Gastroesophageal sphincter (tissue), 4 donors: Measurements from ENCODE around the gene FRMD5. TPM values are rescaled to one million over a fixed set of nuclear protein-coding genes. Genes with fewer than 3 reads are reported as not detected.
"Not testable (repeated sequence)": the region's sequence is repeated elsewhere in the genome, so short reads cannot be mapped to it uniquely, and the experiment has no call there.

Experiments used
- ATAC-seq: fragments of 150-250 bp; one replicate; pipeline ENCODE4 v1.9.1; 2016; ENCODE audit warnings: mild to moderate bottlenecking, moderate library complexity
- H3K27ac ChIP-seq, 4 donors: fragments of 200-600 bp; sonication (generic) in 3 of 4; 1 replicate in 3 of 4; 2 replicates in 1 of 4; pipeline ENCODE4 v1.5.1; 2016 to 2019
- H3K27me3 ChIP-seq: fragments of 200-600 bp; sonication (generic); one replicate; pipeline ENCODE4 v1.5.1; 2019
- H3K36me3 ChIP-seq, 2 donors: fragments of 200-600 bp; sonication (generic); one replicate each; pipeline ENCODE4 v1.5.1; 2019; ENCODE audit warnings: control low read depth in 1 of 2
- H3K4me1 ChIP-seq, 3 donors: fragments of 200-600 bp; sonication (generic); 1 replicate in 2 of 3; 2 replicates in 1 of 3; pipeline ENCODE4 v1.5.1; 2016 to 2019; ENCODE audit warnings: control low read depth in 2 of 3
- H3K4me3 ChIP-seq, 2 donors: fragments of 200-600 bp; sonication (generic); one replicate each; pipeline ENCODE4 v1.5.1; 2019; ENCODE audit warnings: mild to moderate bottlenecking in 1 of 2, moderate library complexity in 1 of 2
- H3K9me3 ChIP-seq, 3 donors: fragments of 200-600 bp; sonication (generic); one replicate each; pipeline ENCODE4 v1.5.1; 2017 to 2019; ENCODE audit warnings: control low read depth in 2 of 3
- EP300 ChIP-seq: sonication (generic); formaldehyde crosslinking; IDR thresholded peaks from one replicate; pipeline ENCODE4 v1.6.1; 2017; ENCODE audit warnings: antibody characterized with exemption, mild to moderate bottlenecking
- POLR2A ChIP-seq, 2 donors: fragments of 450-650 bp; IDR thresholded peaks; one replicate each; pipeline ENCODE4 v1.6.1; 2017; ENCODE audit warnings: antibody characterized with exemption in 2 of 2, mild to moderate bottlenecking in 2 of 2, moderate library complexity in 1 of 2
- POLR2AphosphoS5 ChIP-seq: sonication (generic); formaldehyde crosslinking; IDR thresholded peaks from one replicate; pipeline ENCODE4 v1.6.1; 2017; ENCODE audit warnings: antibody characterized with exemption
- WGBS, 2 donors: methylation state at CpG; one replicate each; pipeline ENCODE4 v1.1.5; 2018; ENCODE audit warnings: low coverage in 1 of 2; 5-methylcytosine and 5-hydroxymethylcytosine counted together
- total RNA-seq, 4 donors: library from RNA; depleted of rRNA; stranded (reverse); fragments of >200 nt; gene quantifications; one replicate each; pipeline ENCODE4 v1.1.0, GENCODE V29; 2016
- TF ChIP-seq, protein P1 (sequence below), 4 experiments: fragments of 200-600 bp in 2 of 4; fragments of 450-650 bp in 2 of 4; sonication (generic) in 1 of 4; IDR thresholded peaks; one replicate each; pipeline ENCODE4 v1.5.1; 2017 to 2019; ENCODE audit warnings: antibody characterized with exemption in 4 of 4, mild to moderate bottlenecking in 2 of 4, moderate library complexity in 2 of 4

FRMD5 gene
- total RNA-seq, 4 donors from 2014 or later, result 0.47 to 1.2 (median 0.90) TPM

DNA sequence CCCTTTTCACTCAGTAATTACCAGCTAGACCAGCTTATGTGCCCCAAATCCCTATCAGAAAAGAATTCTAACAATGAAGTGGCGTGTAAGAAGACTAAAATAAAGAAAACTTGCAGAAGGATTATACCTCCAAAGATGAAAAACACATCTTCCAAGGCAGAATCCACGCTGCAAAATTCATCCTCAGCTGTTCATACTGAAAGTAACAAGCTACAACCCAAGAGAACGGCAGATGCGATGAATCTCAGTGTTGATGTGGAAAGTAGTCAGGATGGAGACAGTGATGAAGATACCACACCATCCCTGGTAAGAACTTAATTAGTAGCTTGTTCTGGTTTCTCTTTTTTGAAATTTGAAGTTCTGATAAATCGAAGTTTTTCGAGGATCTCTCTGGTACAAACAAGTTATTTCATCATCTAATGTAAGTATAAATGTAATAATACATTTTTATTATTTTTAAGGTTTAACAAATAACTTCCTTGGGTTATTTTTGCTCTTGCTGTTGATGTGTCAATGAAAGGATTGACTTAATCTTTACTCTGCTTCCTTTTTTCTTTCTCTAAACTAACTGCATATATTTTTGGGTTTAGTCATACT, 366.9 kb downstream of the FRMD5 start:
- 42 to 47% methylated on average over 6 of the region's 6 CpGs for WGBS, 2 donors
- Histone ChIP-seq H3K4me1 (peaks cover 4 to 39% (median 10%) of the 10 kb centered on the region in 3 donors), H3K4me3 (no peak overlapping the region), H3K27ac (peak overlapping the region in 3 of 4 donors; percentile 82 to 84 (median 84)), H3K9me3 (no peaks in the 10 kb centered on the region), H3K36me3 (no peaks in the 10 kb centered on the region), H3K27me3 (no peaks in the 10 kb centered on the region)
- no peak for TF ChIP-seq EP300
- no peak for TF ChIP-seq POLR2AphosphoS5
- TF ChIP-seq, protein P1, sequence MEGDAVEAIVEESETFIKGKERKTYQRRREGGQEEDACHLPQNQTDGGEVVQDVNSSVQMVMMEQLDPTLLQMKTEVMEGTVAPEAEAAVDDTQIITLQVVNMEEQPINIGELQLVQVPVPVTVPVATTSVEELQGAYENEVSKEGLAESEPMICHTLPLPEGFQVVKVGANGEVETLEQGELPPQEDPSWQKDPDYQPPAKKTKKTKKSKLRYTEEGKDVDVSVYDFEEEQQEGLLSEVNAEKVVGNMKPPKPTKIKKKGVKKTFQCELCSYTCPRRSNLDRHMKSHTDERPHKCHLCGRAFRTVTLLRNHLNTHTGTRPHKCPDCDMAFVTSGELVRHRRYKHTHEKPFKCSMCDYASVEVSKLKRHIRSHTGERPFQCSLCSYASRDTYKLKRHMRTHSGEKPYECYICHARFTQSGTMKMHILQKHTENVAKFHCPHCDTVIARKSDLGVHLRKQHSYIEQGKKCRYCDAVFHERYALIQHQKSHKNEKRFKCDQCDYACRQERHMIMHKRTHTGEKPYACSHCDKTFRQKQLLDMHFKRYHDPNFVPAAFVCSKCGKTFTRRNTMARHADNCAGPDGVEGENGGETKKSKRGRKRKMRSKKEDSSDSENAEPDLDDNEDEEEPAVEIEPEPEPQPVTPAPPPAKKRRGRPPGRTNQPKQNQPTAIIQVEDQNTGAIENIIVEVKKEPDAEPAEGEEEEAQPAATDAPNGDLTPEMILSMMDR (IDR thresholded peaks at IDR 0.05), result no peak
- no peak for TF ChIP-seq POLR2A (IDR thresholded peaks at IDR 0.05)
- ATAC-seq, result no peak

- no peaks in the 10 kb centered on the region for H3K9me3 ChIP-seq
- no peaks in the 10 kb centered on the region for H3K27me3 ChIP-seq
- H3K36me3 ChIP-seq, result no peaks in the 10 kb centered on the region
- TF ChIP-seq POLR2AphosphoS5, result peak; percentile 37
- TF ChIP-seq EP300, result no peak
- TF ChIP-seq, protein P1 (IDR thresholded peaks at IDR 0.05), result peak in 1 of 4 experiments; percentile 31
- 3 to 7% methylated on average over 5 to 7 of the region's 48 CpGs for WGBS, 2 donors
- H3K4me3 ChIP-seq, result peak within 1 kb of the TSS; percentile 45 to 61
- ATAC-seq, result peak; percentile 85
- peak within 1 kb of the TSS; percentile 51 to 84 (median 83) for H3K27ac ChIP-seq
- H3K4me1 ChIP-seq, result peaks cover 4 to 53% (median 15%) of the 10 kb centered on the region in 3 donors
Observed at GRCh38 chr15:43826508-43827341, 368.3 kb downstream of the FRMD5 start, which contains the start of gene WDR76. TSS of gene WDR76 (plus strand) at chr15:43827002. CDS start at chr15:43827033, 31 bp downstream.

GRCh38 chr15:43826029-43826507, 369.0 kb downstream of the FRMD5 start:
- ATAC-seq, result no peak
- TF ChIP-seq EP300 (no peak), POLR2A (IDR thresholded peaks at IDR 0.05) (no peak), POLR2AphosphoS5 (no peak)
- TF ChIP-seq, protein P1 (IDR thresholded peaks at IDR 0.05), result no peak
- Histone ChIP-seq H3K4me1 (peaks cover 4 to 60% (median 18%) of the 10 kb centered on the region in 3 donors), H3K27me3 (no peaks in the 10 kb centered on the region), H3K27ac (peak overlapping the region in 3 of 4 donors; percentile 82 to 84 (median 84)), H3K9me3 (no peaks in the 10 kb centered on the region), H3K36me3 (no peaks in the 10 kb centered on the region), H3K4me3 (peak overlapping the region in 1 of 2 donors; percentile 61)
- 97 to 100% methylated on average over 3 to 11 of the region's 11 CpGs for WGBS, 2 donors

DNA sequence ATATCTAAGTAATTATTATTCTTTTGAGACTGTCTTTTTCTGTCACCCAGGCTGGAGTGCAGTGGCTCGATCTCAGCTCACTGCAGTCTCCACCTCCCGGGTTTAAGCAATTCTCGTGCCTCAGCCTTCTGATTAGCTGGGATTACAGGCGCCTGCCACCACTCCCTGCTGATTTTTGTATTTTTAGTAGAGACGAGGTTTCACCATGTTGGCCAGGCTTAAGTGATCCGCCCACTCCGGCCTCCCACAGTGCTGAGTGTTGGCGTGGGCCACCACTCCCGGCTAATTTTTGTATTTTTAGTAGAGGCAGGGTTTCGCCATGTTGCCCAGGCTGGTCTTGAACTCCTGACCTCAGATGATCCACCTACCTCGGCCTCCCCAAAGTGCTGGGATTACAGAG, 369.8 kb downstream of the FRMD5 start:
- H3K36me3 ChIP-seq, H3K27me3 ChIP-seq, ATAC-seq, H3K27ac ChIP-seq, H3K4me3 ChIP-seq, H3K9me3 ChIP-seq: not testable (repeated sequence)
- WGBS, 2 donors, result 91 to 94% methylated on average over 6 to 11 of the region's 11 CpGs
- H3K4me1 ChIP-seq, result peaks cover 4 to 67% (median 18%) of the 10 kb centered on the region in 3 donors
